GM23338 (cell line): ENCODE results near the gene OR7G3. TPM values are rescaled to one million over a fixed set of nuclear protein-coding genes. Genes with fewer than 3 reads are reported as not detected.

Experiments
- ATAC-seq: fragments of 200-7000 bp; cut with Tn5 transposase; 3 replicates; pipeline ENCODE4 v1.9.1; 2020
- DNase-seq: peaks from one replicate; pipeline ENCODE4 v3.0.0-alpha.2; 2015; ENCODE audit warnings: low spot score
- H2AFZ ChIP-seq: fragments of 200-600 bp; sonication (generic); 2 replicates; pipeline ENCODE4 v1.8.0; 2016; ENCODE audit warnings: antibody characterized with exemption, mild to moderate bottlenecking, moderate library complexity
- H3F3A ChIP-seq: fragments of 200-600 bp; sonication (generic); replicated peaks from 2 replicates; pipeline ENCODE4 v1.8.0; 2017; ENCODE audit warnings: antibody characterized with exemption, mixed run types, low read depth
- H3K27ac ChIP-seq: fragments of 200-600 bp; sonication (generic); 2 replicates; pipeline ENCODE4 v1.6.1; 2016; ENCODE audit warnings: low read depth
- H3K27me3 ChIP-seq: fragments of 200-600 bp; sonication (generic); 2 replicates; pipeline ENCODE4 v1.8.0; 2016; ENCODE audit warnings: mild to moderate bottlenecking, mixed run types, moderate library complexity; ENCODE audit not compliant: insufficient read depth
- H3K36me3 ChIP-seq: fragments of 200-600 bp; sonication (generic); 2 replicates; pipeline ENCODE4 v1.8.0; 2016; ENCODE audit warnings: mild to moderate bottlenecking; ENCODE audit not compliant: insufficient read depth
- H3K4me1 ChIP-seq: fragments of 200-600 bp; sonication (generic); 2 replicates; pipeline ENCODE4 v1.8.0; 2016; ENCODE audit warnings: mild to moderate bottlenecking, moderate library complexity; ENCODE audit not compliant: insufficient read depth
- H3K4me2 ChIP-seq: fragments of 200-600 bp; sonication (generic); 2 replicates; pipeline ENCODE4 v1.7.1; 2017; ENCODE audit warnings: mixed run types
- H3K4me3 ChIP-seq: fragments of 200-600 bp; sonication (generic); 2 replicates; pipeline ENCODE4 v1.6.1; 2016; ENCODE audit warnings: mixed run types
- H3K79me2 ChIP-seq: fragments of 200-600 bp; sonication (generic); replicated peaks from 2 replicates; pipeline ENCODE4 v1.8.0; 2017; ENCODE audit warnings: mild to moderate bottlenecking; ENCODE audit not compliant: insufficient read depth
- H3K9me2 ChIP-seq: fragments of 200-600 bp; sonication (generic); 2 replicates; pipeline ENCODE4 v1.8.0; 2017; ENCODE audit not compliant: insufficient read depth
- H4K20me1 ChIP-seq: fragments of 200-600 bp; sonication (generic); replicated peaks from 2 replicates; pipeline ENCODE4 v1.8.0; 2017; ENCODE audit warnings: mild to moderate bottlenecking; ENCODE audit not compliant: insufficient read depth
- H3K27ac Mint-ChIP-seq: 2 replicates; pipeline ENCODE4 v1.8.0; 2020; ENCODE audit warnings: inconsistent platforms, mild to moderate bottlenecking, moderate library complexity, mixed read lengths
- H3K27me3 Mint-ChIP-seq: 3 replicates; pipeline ENCODE4 v1.8.0; 2022; ENCODE audit warnings: low read depth, mild to moderate bottlenecking, moderate library complexity, mixed read lengths, inconsistent platforms; ENCODE audit not compliant: insufficient read depth, poor library complexity
- H3K36me3 Mint-ChIP-seq: 3 replicates; pipeline ENCODE4 v1.8.0; 2021; ENCODE audit warnings: low read depth, mild to moderate bottlenecking, inconsistent platforms, moderate library complexity, mixed read lengths
- H3K4me1 Mint-ChIP-seq: 3 replicates; pipeline ENCODE4 v1.8.0; 2020; ENCODE audit warnings: mild to moderate bottlenecking, inconsistent platforms, mixed read lengths
- H3K4me3 Mint-ChIP-seq: 3 replicates; pipeline ENCODE4 v1.8.0; 2021; ENCODE audit warnings: moderate library complexity, mild to moderate bottlenecking, inconsistent platforms, mixed read lengths
- H3K9me3 Mint-ChIP-seq: 3 replicates; pipeline ENCODE4 v1.8.0; 2020; ENCODE audit warnings: moderate library complexity, mild to moderate bottlenecking, inconsistent platforms, mixed read lengths
- CREB1 ChIP-seq: fragments of 250-450 bp; sonication (Bioruptor Pico); IDR thresholded peaks from 2 replicates; pipeline ENCODE4 v1.5.0; 2020; ENCODE audit warnings: low read depth, mild to moderate bottlenecking, moderate library complexity
- EZH2 ChIP-seq: fragments of 200-600 bp; sonication (generic); IDR thresholded peaks from one replicate; pipeline ENCODE4 v1.8.0; 2017; ENCODE audit warnings: antibody characterized with exemption, mild to moderate bottlenecking, low read depth; ENCODE audit not compliant: unreplicated experiment
- EZH2phosphoT487 ChIP-seq: fragments of 200-600 bp; sonication (generic); IDR thresholded peaks from one replicate; pipeline ENCODE4 v1.8.1; 2018; ENCODE audit warnings: antibody characterized with exemption; ENCODE audit not compliant: unreplicated experiment
- NANOG ChIP-seq: IDR thresholded peaks from 2 replicates; pipeline ENCODE4 v1.6.1; 2016; ENCODE audit warnings: antibody characterized with exemption, borderline replicate concordance
- POLR2AphosphoS5 ChIP-seq: IDR thresholded peaks from 2 replicates; pipeline ENCODE4 v1.6.1; 2016; ENCODE audit warnings: antibody characterized with exemption, low read depth
- STAT1 ChIP-seq: IDR thresholded peaks from one replicate; pipeline ENCODE4 v1.6.1; 2016; ENCODE audit warnings: antibody characterized with exemption; ENCODE audit not compliant: unreplicated experiment
- ZNF114 ChIP-seq: fragments of 250-450 bp; sonication (Bioruptor Pico); IDR thresholded peaks from 2 replicates; pipeline ENCODE4 v1.5.0; 2020; ENCODE audit warnings: mild to moderate bottlenecking, moderate library complexity
- ZNF331 ChIP-seq: fragments of 250-450 bp; sonication (Bioruptor Pico); IDR thresholded peaks from 2 replicates; pipeline ENCODE4 v1.5.0; 2020; ENCODE audit warnings: low read depth, mild to moderate bottlenecking, moderate library complexity
- polyA plus RNA-seq: library from polyadenylated mRNA; unstranded; fragments of >200 nt; fragmentation: Nextera tagmentation; extraction: Ambion mirVana; gene quantifications from 2 replicates; pipeline ENCODE4 v1.2.1, GENCODE V29; 2016
- total RNA-seq: library from RNA; depleted of rRNA; stranded (reverse); fragments of >200 nt; shearing (Covaris generic); gene quantifications from 2 replicates; pipeline ENCODE4 v1.2.3, GENCODE V29; 2014
- TF ChIP-seq, protein P1 (sequence below): IDR thresholded peaks from 2 replicates; pipeline ENCODE4 v1.6.1; 2016; ENCODE audit warnings: antibody characterized with exemption
- TF ChIP-seq, protein P2 (sequence below): fragments of 250-450 bp; sonication (Bioruptor Pico); IDR thresholded peaks from 2 replicates; pipeline ENCODE4 v1.5.0; 2020; ENCODE audit warnings: mild to moderate bottlenecking, moderate library complexity
- TF ChIP-seq, protein P3 (sequence below): IDR thresholded peaks from one replicate; pipeline ENCODE4 v1.6.1; 2018; ENCODE audit warnings: antibody characterized with exemption; ENCODE audit not compliant: unreplicated experiment

Gene OR7G3
- total and polyA plus RNA-seq, 2 experiments from 2014 or later = not detected

DNA sequence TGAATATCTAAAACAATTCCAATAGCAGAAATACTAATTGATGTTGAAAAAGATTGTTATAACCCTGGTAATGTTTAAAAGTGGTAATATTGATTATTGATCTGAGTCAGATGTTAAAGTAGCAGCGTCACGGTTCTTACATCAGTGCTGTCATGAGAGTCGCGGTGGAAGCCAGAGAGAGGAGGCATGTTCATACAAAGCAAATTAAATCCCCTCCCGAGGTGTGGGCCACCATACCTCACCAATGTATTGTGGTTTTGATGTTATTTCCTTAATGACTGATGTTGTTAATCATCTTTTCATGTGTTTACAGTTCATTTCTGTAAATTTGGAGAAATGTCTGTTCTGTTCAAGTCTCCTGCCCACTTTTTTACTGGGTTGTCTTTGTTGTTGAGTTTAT is 24.6 kb upstream of the OR7G3 start:
- Histone ChIP-seq H3F3A (no peaks in the 10 kb centered on the region), H3K4me2 (no peak overlapping the region), H3K27me3 (no peaks in the 10 kb centered on the region), H2AFZ (no peak overlapping the region), H4K20me1 (peaks cover 40% of the 10 kb centered on the region), H3K9me2 (no peaks in the 10 kb centered on the region), H3K27ac (no peak overlapping the region), H3K4me1 (peaks cover 8% of the 10 kb centered on the region; the same call in 1 of the 2 replicates), H3K79me2 (peaks cover 100% of the 10 kb centered on the region), H3K4me3 (no peak overlapping the region), H3K36me3 (peaks cover 17% of the 10 kb centered on the region)
- DNase-seq = no peak
- no peak for ATAC-seq
- Mint-ChIP-seq H3K9me3 (peaks cover 98% of the 10 kb centered on the region), H3K4me3 (no peak overlapping the region), H3K27me3 (peaks cover 8% of the 10 kb centered on the region), H3K27ac (no peak overlapping the region), H3K4me1 (no peaks in the 10 kb centered on the region), H3K36me3 (peaks cover 100% of the 10 kb centered on the region)
- TF ChIP-seq CREB1 (no peak), EZH2 (no peak), NANOG (no peak), ZNF114 (CRISPR knock-in tag) (no peak), EZH2phosphoT487 (no peak), POLR2AphosphoS5 (no peak), STAT1 (no peak), ZNF331 (CRISPR knock-in tag) (no peak)
- TF ChIP-seq, protein P1, sequence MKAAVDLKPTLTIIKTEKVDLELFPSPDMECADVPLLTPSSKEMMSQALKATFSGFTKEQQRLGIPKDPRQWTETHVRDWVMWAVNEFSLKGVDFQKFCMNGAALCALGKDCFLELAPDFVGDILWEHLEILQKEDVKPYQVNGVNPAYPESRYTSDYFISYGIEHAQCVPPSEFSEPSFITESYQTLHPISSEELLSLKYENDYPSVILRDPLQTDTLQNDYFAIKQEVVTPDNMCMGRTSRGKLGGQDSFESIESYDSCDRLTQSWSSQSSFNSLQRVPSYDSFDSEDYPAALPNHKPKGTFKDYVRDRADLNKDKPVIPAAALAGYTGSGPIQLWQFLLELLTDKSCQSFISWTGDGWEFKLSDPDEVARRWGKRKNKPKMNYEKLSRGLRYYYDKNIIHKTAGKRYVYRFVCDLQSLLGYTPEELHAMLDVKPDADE = no peak
- TF ChIP-seq, protein P2, sequence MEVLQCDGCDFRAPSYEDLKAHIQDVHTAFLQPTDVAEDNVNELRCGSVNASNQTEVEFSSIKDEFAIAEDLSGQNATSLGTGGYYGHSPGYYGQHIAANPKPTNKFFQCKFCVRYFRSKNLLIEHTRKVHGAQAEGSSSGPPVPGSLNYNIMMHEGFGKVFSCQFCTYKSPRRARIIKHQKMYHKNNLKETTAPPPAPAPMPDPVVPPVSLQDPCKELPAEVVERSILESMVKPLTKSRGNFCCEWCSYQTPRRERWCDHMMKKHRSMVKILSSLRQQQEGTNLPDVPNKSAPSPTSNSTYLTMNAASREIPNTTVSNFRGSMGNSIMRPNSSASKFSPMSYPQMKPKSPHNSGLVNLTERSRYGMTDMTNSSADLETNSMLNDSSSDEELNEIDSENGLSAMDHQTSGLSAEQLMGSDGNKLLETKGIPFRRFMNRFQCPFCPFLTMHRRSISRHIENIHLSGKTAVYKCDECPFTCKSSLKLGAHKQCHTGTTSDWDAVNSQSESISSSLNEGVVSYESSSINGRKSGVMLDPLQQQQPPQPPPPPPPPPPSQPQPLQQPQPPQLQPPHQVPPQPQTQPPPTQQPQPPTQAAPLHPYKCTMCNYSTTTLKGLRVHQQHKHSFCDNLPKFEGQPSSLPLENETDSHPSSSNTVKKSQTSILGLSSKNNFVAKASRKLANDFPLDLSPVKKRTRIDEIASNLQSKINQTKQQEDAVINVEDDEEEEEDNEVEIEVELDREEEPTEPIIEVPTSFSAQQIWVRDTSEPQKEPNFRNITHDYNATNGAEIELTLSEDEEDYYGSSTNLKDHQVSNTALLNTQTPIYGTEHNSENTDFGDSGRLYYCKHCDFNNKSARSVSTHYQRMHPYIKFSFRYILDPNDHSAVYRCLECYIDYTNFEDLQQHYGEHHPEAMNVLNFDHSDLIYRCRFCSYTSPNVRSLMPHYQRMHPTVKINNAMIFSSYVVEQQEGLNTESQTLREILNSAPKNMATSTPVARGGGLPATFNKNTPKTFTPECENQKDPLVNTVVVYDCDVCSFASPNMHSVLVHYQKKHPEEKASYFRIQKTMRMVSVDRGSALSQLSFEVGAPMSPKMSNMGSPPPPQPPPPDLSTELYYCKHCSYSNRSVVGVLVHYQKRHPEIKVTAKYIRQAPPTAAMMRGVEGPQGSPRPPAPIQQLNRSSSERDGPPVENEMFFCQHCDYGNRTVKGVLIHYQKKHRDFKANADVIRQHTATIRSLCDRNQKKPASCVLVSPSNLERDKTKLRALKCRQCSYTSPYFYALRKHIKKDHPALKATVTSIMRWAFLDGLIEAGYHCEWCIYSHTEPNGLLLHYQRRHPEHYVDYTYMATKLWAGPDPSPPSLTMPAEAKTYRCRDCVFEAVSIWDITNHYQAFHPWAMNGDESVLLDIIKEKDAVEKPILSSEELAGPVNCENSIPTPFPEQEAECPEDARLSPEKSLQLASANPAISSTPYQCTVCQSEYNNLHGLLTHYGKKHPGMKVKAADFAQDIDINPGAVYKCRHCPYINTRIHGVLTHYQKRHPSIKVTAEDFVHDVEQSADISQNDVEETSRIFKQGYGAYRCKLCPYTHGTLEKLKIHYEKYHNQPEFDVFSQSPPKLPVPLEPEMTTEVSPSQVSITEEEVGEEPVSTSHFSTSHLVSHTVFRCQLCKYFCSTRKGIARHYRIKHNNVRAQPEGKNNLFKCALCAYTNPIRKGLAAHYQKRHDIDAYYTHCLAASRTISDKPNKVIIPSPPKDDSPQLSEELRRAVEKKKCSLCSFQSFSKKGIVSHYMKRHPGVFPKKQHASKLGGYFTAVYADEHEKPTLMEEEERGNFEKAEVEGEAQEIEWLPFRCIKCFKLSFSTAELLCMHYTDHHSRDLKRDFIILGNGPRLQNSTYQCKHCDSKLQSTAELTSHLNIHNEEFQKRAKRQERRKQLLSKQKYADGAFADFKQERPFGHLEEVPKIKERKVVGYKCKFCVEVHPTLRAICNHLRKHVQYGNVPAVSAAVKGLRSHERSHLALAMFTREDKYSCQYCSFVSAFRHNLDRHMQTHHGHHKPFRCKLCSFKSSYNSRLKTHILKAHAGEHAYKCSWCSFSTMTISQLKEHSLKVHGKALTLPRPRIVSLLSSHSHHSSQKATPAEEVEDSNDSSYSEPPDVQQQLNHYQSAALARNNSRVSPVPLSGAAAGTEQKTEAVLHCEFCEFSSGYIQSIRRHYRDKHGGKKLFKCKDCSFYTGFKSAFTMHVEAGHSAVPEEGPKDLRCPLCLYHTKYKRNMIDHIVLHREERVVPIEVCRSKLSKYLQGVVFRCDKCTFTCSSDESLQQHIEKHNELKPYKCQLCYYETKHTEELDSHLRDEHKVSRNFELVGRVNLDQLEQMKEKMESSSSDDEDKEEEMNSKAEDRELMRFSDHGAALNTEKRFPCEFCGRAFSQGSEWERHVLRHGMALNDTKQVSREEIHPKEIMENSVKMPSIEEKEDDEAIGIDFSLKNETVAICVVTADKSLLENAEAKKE (CRISPR knock-in tag) = no peak
- TF ChIP-seq, protein P3, sequence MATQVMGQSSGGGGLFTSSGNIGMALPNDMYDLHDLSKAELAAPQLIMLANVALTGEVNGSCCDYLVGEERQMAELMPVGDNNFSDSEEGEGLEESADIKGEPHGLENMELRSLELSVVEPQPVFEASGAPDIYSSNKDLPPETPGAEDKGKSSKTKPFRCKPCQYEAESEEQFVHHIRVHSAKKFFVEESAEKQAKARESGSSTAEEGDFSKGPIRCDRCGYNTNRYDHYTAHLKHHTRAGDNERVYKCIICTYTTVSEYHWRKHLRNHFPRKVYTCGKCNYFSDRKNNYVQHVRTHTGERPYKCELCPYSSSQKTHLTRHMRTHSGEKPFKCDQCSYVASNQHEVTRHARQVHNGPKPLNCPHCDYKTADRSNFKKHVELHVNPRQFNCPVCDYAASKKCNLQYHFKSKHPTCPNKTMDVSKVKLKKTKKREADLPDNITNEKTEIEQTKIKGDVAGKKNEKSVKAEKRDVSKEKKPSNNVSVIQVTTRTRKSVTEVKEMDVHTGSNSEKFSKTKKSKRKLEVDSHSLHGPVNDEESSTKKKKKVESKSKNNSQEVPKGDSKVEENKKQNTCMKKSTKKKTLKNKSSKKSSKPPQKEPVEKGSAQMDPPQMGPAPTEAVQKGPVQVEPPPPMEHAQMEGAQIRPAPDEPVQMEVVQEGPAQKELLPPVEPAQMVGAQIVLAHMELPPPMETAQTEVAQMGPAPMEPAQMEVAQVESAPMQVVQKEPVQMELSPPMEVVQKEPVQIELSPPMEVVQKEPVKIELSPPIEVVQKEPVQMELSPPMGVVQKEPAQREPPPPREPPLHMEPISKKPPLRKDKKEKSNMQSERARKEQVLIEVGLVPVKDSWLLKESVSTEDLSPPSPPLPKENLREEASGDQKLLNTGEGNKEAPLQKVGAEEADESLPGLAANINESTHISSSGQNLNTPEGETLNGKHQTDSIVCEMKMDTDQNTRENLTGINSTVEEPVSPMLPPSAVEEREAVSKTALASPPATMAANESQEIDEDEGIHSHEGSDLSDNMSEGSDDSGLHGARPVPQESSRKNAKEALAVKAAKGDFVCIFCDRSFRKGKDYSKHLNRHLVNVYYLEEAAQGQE = no peak
